Measurements from ENCODE around the gene TMEM131. TPM values are rescaled to one million over a fixed set of nuclear protein-coding genes. Genes with fewer than 3 reads are reported as not detected.

The TMEM131 gene
- total RNA-seq, 1 donor, result 43.6 TPM

- TF ChIP-seq CTCF (IDR thresholded peaks at IDR 0.05; ENCODE audit: insufficient read depth, low read depth, low read length), result no peak
- DNase-seq (ENCODE audit: low read depth), result peak; percentile 42
Measured at GRCh38 chr2:97969081-97970067, 26.4 kb downstream of the TMEM131 start.

GRCh38 chr2:97967931-97968627, 27.7 kb downstream of the TMEM131 start:
- no peak for DNase-seq (ENCODE audit: low read depth)
- TF ChIP-seq CTCF (IDR thresholded peaks at IDR 0.05; ENCODE audit: insufficient read depth, low read depth, low read length), result no peak
- H3K4me3 ChIP-seq (ENCODE audit: low read depth, low read length), result no peak overlapping the region

More at GRCh38 chr2:97969081-97970067, 26.4 kb downstream of the TMEM131 start:
- H3K4me3 ChIP-seq (ENCODE audit: low read depth, low read length), result no peak overlapping the region

GRCh38 chr2:97967216-97967592, 28.5 kb downstream of the TMEM131 start:
- TF ChIP-seq CTCF (IDR thresholded peaks at IDR 0.05; ENCODE audit: insufficient read depth, low read depth, low read length), result no peak
- DNase-seq (ENCODE audit: low read depth), result no peak
- H3K4me3 ChIP-seq (ENCODE audit: low read depth, low read length), result no peak overlapping the region

- no peak for TF ChIP-seq CTCF (IDR thresholded peaks at IDR 0.05; ENCODE audit: insufficient read depth, low read depth, low read length)
- DNase-seq (ENCODE audit: low read depth), result no peak
- H3K4me3 ChIP-seq (ENCODE audit: low read depth, low read length), result no peak overlapping the region
Measured at GRCh38 chr2:97966545-97967215, 29.1 kb downstream of the TMEM131 start.

- no peak for TF ChIP-seq CTCF (IDR thresholded peaks at IDR 0.05; ENCODE audit: insufficient read depth, low read depth, low read length)
- no peak for DNase-seq (ENCODE audit: low read depth)
- no peak overlapping the region for H3K4me3 ChIP-seq (ENCODE audit: low read depth, low read length)
Measured at GRCh38 chr2:97965116-97965515, 30.6 kb downstream of the TMEM131 start.

GRCh38 chr2:97963880-97964279, 31.9 kb downstream of the TMEM131 start:
- DNase-seq (ENCODE audit: low read depth), result no peak
- no peak for TF ChIP-seq CTCF (IDR thresholded peaks at IDR 0.05; ENCODE audit: insufficient read depth, low read depth, low read length)

More at GRCh38 chr2:97963880-97964279, 31.9 kb downstream of the TMEM131 start:
- no peak overlapping the region for H3K4me3 ChIP-seq (ENCODE audit: low read depth, low read length)

Measured in fibroblast of villous mesenchyme (primary cell).